ENCODE measurements around the gene THAP5. TPM values are rescaled to one million over a fixed set of nuclear protein-coding genes. Genes with fewer than 3 reads are reported as not detected.

Gene THAP5
- total RNA-seq, 1 experiment from 2014 or later: 24.6 TPM

GRCh38 chr7:108600399-108600798, 30.9 kb upstream of the THAP5 start:
- no peaks in the 10 kb centered on the region for H3K9me3 ChIP-seq (ENCODE audit: control insufficient read depth, insufficient read depth, low read depth, low read length)
- ChIA-PET CTCF (no interaction called here), POLR2A (no interaction called here)
- intact Hi-C loops (cut with micrococcal nuclease; ENCODE audit: unreplicated experiment): no loop called here
- H3K27ac ChIP-seq (ENCODE audit: low read length): no peak overlapping the region
- BruUV-seq (replicated peaks): no TSS peak
- H3K4me1 ChIP-seq (ENCODE audit: control insufficient read depth, insufficient read depth, low read length): no peaks in the 10 kb centered on the region
- in situ Hi-C loops (cut with HindIII; ENCODE audit: low pct_unique_long_range_greater_than_20kb, low sequenced_read_pairs): no loop called here
- H3K4me3 ChIP-seq (ENCODE audit: low read depth in 2 of 2, low read length in 2 of 2): no peak overlapping the region
- no peaks in the 10 kb centered on the region for H3K36me3 ChIP-seq (ENCODE audit: control insufficient read depth, insufficient read depth, low read length)
- H3K27me3 ChIP-seq (ENCODE audit: control insufficient read depth, insufficient read depth, low read length): peaks cover 9% of the 10 kb centered on the region; the same call in 1 of the 2 replicates
- DNase-seq (ENCODE audit: low read depth, low spot score): no peak
- TF ChIP-seq CTCF (IDR thresholded peaks at IDR 0.05) (no peak), REST (IDR thresholded peaks at IDR 0.05; ENCODE audit: insufficient read depth in 1 of 2, low read depth in 2 of 2, low read length in 1 of 2) (no peak), SIN3A (IDR thresholded peaks at IDR 0.05; ENCODE audit: borderline replicate concordance, insufficient read depth, low read depth, low read length) (no peak), POLR2AphosphoS5 (IDR thresholded peaks at IDR 0.05; ENCODE audit: low read depth, low read length) (no peak), TCF7L2 (IDR thresholded peaks at IDR 0.05; ENCODE audit: low read depth, low read length) (no peak)
- ATAC-seq: no peak

- ATAC-seq: no peak
Measured at GRCh38 chr7:108598914-108599580, 29.5 kb upstream of the THAP5 start.

GRCh38 chr7:108598153-108598552, 28.6 kb upstream of the THAP5 start:
- ChIA-PET POLR2A (no interaction called here), CTCF (no interaction called here)
- Histone ChIP-seq H3K27ac (ENCODE audit: low read length) (no peak overlapping the region), H3K9me3 (ENCODE audit: control insufficient read depth, insufficient read depth, low read depth, low read length) (no peaks in the 10 kb centered on the region), H3K4me3 (ENCODE audit: low read depth in 2 of 2, low read length in 2 of 2) (no peak overlapping the region), H3K4me1 (ENCODE audit: control insufficient read depth, insufficient read depth, low read length) (no peaks in the 10 kb centered on the region), H3K36me3 (ENCODE audit: control insufficient read depth, insufficient read depth, low read length) (no peaks in the 10 kb centered on the region), H3K27me3 (ENCODE audit: control insufficient read depth, insufficient read depth, low read length) (peaks cover 5% of the 10 kb centered on the region; the same call in 1 of the 2 replicates)
- TF ChIP-seq SIN3A (IDR thresholded peaks at IDR 0.05; ENCODE audit: borderline replicate concordance, insufficient read depth, low read depth, low read length) (no peak), CTCF (IDR thresholded peaks at IDR 0.05) (no peak), REST (IDR thresholded peaks at IDR 0.05; ENCODE audit: insufficient read depth in 1 of 2, low read depth in 2 of 2, low read length in 1 of 2) (no peak), POLR2AphosphoS5 (IDR thresholded peaks at IDR 0.05; ENCODE audit: low read depth, low read length) (no peak), TCF7L2 (IDR thresholded peaks at IDR 0.05; ENCODE audit: low read depth, low read length) (no peak)
- in situ Hi-C loops (cut with HindIII; ENCODE audit: low pct_unique_long_range_greater_than_20kb, low sequenced_read_pairs) (no loop called here), intact Hi-C loops (cut with micrococcal nuclease; ENCODE audit: unreplicated experiment) (no loop called here)
- BruUV-seq (replicated peaks): no TSS peak
- DNase-seq (ENCODE audit: low read depth, low spot score) (no peak), ATAC-seq (no peak)

More at GRCh38 chr7:108598914-108599580, 29.5 kb upstream of the THAP5 start:
- H3K36me3 ChIP-seq (ENCODE audit: control insufficient read depth, insufficient read depth, low read length): no peaks in the 10 kb centered on the region
- no peak overlapping the region for H3K27ac ChIP-seq (ENCODE audit: low read length)
- intact Hi-C loops (cut with micrococcal nuclease; ENCODE audit: unreplicated experiment) (no loop called here), in situ Hi-C loops (cut with HindIII; ENCODE audit: low pct_unique_long_range_greater_than_20kb, low sequenced_read_pairs) (no loop called here)
- CTCF ChIA-PET: no interaction called here
- H3K4me1 ChIP-seq (ENCODE audit: control insufficient read depth, insufficient read depth, low read length): no peaks in the 10 kb centered on the region
- peaks cover 5% of the 10 kb centered on the region; the same call in 1 of the 2 replicates for H3K27me3 ChIP-seq (ENCODE audit: control insufficient read depth, insufficient read depth, low read length)
- no peaks in the 10 kb centered on the region for H3K9me3 ChIP-seq (ENCODE audit: control insufficient read depth, insufficient read depth, low read depth, low read length)
- H3K4me3 ChIP-seq (ENCODE audit: low read depth in 2 of 2, low read length in 2 of 2): no peak overlapping the region
- TF ChIP-seq POLR2AphosphoS5 (IDR thresholded peaks at IDR 0.05; ENCODE audit: low read depth, low read length): no peak
- POLR2A ChIA-PET: no interaction called here
- DNase-seq (ENCODE audit: low read depth, low spot score): no peak
- no TSS peak for BruUV-seq (replicated peaks)

All from Panc1 (cell line).